ENCODE measurements around the gene RGL1.

DNA sequence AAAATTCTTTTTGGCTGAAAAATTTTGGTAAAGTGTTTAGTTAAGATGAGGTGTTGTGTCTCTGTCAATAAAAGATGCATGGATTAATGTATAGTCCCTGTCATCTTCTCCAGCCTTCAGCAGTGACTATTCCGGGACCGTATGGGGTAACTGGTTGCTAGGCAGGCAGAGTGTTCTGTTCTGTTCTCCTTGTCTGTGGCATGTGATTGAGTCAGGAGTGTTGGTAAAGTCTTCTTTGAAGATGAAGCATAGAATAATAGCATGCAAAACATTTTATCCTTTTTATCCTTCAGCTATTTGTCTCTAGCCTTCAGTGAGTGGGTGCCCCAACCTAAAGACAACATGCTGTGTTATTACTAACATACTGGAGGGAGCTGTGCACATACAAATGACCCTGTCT lies 74.6 kb downstream of the RGL1 start:
- TF ChIP-seq, protein P1, sequence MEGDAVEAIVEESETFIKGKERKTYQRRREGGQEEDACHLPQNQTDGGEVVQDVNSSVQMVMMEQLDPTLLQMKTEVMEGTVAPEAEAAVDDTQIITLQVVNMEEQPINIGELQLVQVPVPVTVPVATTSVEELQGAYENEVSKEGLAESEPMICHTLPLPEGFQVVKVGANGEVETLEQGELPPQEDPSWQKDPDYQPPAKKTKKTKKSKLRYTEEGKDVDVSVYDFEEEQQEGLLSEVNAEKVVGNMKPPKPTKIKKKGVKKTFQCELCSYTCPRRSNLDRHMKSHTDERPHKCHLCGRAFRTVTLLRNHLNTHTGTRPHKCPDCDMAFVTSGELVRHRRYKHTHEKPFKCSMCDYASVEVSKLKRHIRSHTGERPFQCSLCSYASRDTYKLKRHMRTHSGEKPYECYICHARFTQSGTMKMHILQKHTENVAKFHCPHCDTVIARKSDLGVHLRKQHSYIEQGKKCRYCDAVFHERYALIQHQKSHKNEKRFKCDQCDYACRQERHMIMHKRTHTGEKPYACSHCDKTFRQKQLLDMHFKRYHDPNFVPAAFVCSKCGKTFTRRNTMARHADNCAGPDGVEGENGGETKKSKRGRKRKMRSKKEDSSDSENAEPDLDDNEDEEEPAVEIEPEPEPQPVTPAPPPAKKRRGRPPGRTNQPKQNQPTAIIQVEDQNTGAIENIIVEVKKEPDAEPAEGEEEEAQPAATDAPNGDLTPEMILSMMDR (IDR thresholded peaks at IDR 0.05; ENCODE audit: low read length) = no peak
- TF ChIP-seq EZH2 (optimal IDR thresholded peaks at IDR 0.05; ENCODE audit: low read depth, low read length) = no peak

Data from MM.1S (cell line).